ENCODE data around the gene CARD18.

Gene CARD18, protein sequence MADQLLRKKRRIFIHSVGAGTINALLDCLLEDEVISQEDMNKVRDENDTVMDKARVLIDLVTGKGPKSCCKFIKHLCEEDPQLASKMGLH

DNA sequence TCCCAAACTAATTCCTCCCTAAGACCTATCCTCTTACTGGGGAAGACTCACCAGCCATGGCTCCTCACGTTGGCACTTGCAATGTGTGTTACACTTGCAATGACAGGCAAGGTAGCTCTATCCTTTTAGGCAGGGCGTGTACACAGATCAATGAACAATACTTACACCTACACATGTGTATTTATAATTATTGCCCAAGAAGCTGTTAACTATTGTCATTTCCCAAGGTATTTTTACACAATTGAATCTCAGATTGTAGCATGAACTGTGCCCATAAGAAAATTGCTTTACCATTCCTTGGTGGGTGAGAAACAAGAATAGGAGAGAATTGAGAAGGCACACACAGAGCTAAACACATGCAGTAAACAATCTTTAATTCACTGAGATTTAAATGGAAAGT lies at the start of gene CARD18:
Gene CARD18, minus strand, starts transcription at position 101 of the 400 bp plus-strand sequence. Its CDS starts 43 bp downstream, at position 58.
- no peak for DNase-seq (ENCODE audit: low spot score)

DNA sequence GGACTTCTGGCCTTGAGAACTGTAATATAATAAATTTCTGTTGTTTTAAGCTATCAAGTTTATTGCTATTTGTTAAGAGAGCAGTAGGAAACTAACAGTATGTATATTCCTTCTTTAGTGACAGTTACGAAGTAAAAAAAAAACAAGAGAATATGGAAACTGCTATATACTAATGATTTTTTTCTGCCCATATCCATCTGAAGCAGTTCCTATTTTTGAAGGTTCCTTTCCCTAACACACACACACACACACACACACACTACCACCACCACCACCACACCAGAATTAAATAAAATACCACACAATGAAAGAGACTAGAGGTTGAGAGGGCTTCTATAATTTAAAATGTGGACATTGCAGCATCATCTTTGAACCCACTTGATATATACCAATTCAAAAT lies 44.4 kb upstream of the CARD18 start:
- DNase-seq (ENCODE audit: low spot score): no peak

DNA sequence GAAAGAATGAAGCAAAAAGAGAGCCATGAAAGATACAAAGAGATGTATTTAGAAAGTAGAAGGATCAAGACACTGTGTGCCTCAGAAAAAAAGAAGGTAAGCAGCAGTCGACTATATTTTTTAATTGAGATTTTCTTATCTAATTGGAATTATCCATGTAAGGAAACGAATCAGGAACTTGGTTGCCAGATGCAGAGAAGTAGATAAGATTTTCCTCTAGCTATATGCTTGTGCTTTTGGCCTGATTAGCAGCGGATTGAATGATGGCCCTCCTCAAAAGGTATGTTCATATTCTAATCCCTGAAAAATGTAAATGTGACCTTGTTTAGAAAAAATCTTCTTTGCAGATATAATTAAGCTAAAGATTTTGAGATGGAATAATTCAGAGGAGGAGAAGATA lies 43.9 kb upstream of the CARD18 start:
- DNase-seq (ENCODE audit: low spot score): no peak

DNA sequence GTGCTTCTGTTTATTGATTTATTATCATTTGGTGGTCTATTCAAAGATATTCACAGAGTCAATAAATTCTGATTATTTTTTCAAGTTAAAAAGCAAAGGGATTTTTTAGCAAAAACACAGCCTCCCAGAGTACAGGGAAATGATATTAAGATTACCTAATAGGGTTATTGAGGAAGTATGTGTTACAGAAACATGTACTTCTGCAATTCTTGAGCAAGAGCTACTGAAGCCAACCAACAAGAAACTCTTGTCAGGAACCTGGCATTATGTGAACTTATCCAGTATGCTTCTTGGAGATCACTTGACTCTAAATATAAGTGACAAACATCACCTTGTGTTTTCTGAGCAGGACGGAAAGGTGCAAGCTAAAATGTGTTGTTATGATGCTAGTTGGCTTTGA lies 42.0 kb upstream of the CARD18 start:
- no peak for DNase-seq (ENCODE audit: low spot score)

DNA sequence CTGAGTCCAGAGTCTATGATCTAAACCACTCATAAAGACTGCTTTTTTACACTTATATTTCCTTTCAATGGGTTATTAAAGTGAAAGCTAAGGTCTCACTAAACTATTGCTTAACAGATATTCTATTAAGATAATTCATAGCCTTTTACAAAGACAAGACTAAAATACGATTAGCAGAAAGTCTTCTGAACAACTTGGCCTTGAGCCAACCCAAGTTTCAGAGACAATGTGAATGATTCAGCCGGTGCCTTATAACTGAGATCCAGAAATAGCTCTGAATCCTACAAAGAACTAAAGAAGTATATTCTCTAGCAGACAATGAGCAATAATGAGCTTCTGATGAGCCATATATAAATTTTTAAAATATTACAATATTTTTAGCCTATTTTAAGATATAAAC lies 41.5 kb upstream of the CARD18 start:
- peak; percentile 2 for DNase-seq (ENCODE audit: low spot score)

DNA sequence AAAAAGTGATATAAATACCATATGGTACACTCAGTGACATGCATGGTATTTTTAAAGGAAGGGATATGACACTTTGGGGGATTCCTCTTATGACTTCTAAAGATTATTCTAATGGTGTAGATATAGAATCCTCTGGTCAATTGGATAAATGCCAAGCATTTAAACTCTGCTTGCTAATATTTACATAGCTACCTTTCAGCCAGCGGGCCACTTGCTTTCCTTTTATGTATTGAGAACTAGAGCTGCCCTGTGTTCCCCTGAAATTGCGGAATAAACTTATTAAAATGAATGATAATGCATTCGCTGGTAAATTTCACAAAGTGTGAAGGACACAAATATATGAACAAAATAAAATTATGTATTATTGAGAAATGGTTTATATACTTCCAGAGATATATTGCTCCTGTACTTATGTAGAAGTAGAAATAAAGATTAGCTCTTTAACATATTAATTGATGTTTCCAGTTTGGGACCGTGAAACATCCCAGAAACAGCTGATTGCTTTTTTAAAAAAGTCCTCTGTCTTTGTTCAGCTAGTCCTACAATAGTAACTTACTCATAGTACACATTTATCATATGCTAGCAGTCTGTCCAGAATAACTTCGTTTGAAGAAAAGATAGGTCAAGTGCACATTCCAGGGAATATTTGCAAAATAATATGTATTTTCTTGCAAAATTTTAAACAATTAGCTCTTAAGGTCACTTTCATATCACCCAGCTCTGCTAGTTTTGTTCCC lies 40.1 kb upstream of the CARD18 start:
- no peak for DNase-seq (ENCODE audit: low spot score)

DNA sequence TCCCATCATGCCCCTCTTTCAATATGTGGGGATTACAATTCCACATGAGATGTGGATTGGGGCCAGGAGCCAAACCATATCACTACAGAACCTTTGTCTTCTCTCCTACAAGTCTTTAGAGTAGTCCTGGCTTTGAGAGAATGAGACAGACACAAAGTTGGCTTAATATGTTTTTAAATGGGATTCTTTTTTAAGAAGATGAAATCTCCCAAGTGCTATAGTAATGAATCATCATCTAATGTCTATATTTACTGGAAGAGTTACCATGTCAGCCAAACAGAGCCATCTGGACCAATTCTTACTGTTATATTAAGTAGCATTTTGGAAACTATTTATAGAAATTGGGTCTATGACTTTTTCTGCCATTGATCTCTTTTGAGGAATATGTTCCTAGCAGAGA lies 38.1 kb upstream of the CARD18 start:
- no peak for DNase-seq (ENCODE audit: low spot score)

DNA sequence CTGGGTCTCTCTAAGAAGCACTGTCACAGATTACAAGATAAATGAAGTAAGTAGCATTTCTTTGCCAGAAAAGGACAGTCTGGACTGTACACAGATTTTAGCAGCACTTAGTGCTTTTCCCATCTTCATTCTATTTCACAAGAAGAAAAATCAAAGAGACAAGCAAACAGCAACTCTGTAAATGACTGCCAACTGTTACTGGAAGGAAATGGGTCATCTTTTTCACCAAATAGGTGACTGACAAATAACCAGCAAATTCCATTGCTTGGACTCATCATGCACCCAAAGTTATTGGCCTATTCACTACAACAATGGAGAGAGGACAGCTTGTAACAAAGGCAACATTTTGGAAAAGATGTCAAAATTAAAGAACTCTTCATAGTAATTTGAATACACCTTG lies 28.9 kb upstream of the CARD18 start:
- peak; percentile 7 for DNase-seq (ENCODE audit: low spot score)

DNA sequence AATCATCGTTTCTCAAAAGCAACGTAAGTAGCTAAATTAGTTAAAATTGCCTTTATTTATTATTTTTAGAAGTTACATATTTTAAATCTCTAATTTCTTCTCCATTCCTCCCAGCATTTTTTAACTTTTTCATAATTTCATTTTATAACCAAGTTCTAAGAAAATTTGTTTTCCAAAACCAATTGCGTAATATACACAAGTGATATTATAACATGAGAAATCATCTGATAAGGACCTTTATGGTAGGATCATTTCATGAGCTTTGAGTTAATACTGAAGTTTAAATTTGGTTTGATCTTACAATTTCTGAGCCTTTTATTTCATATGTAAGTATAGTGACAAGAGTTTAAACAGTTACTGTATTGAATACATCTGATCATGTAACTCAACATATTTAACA lies 27.7 kb upstream of the CARD18 start:
- no peak for DNase-seq (ENCODE audit: low spot score)

DNA sequence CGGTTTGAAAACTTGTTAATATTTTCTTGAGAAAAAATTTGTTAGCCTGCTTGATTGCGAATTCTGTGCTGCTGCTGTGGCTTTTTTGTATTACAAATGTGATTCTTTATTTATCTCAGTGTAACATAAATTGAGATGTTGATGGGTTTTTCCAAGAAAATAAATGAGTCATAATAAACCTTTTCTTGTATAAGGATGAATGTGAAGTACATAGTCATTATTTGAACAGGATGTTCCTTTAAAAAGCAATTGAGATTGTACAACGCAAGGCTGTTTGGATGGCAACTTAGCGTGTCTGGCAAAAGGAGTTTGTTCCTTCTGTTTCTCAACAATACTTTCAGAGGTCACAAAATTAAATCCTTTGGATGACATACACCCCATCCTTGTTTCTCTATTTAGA lies 24.6 kb upstream of the CARD18 start:
- no peak for DNase-seq (ENCODE audit: low spot score)

DNA sequence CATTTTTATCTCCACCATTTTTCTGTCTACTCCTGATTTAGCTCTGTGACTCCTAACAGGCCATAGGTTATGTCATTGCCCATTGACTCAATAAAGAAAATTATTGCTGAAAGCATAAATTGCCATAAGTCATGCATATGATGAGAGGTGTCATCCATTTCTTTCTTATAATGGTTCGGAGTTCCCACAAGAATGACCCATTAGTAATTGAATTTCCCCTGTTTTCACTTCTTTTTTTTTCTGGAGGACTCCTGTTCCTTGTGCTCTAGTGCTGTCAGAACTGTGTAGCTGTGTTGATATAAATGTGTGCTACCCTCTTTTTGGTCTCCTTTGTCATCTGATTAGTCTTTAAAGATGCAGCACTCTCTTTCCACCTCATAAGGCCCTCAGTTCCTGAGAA lies 22.9 kb upstream of the CARD18 start:
- no peak for DNase-seq (ENCODE audit: low spot score)

DNA sequence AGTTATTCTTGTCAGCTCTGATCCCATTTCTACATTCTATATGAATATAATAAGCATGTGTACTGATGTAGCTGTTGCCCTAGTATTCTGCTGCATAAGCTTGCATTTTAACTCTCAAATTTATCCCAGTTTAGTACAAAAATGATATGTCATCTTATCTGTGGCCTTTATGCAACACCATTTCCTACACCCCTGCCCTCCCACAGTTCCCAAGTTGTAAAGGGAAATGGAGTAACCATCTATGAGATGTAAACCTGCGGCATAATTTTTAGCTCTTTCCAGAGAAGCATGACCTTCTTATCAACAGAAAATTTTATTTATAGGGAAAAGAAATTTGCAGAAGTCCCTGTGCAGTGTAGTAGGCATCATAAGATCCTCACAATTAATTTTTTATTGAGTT lies 18.9 kb upstream of the CARD18 start:
- DNase-seq (ENCODE audit: low spot score): no peak

DNA sequence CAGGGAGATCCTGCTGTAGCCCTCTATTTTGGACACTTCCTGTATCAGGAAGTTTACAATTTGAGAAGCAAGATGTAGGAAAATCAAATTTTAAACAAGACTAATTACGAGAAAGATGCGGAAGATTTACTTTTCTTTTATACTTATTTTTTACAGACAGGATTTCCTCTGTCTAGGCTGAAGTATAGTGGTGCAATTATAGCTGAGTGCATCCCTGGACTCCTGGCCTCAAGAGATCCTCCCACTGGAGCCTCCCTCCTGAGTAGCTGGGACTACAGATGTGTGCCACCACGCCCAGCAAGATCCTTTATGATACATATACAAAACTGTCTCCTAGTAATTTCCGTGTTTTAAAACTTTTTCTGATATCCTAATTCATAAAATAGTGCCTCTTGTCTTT lies 17.2 kb upstream of the CARD18 start:
- no peak for DNase-seq (ENCODE audit: low spot score)

DNA sequence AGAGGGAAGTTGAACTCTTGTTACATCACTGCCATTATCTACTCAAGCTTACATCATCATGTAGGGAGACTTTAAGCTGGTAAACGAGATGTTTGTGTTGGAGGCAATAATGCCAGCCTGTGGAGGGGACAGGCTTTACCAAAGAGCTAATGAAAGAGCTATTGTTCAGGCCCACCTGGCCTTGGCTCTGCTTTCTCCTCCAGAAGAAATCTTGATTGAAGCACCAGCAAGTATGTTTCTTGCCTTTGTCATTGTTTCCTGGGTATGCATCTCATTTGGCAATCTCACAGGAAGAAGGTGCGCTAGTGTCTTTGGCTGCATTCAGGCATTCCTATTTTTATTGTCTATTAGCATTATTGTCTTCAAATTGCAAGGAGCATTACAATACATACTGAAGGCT lies 16.7 kb upstream of the CARD18 start:
- no peak for DNase-seq (ENCODE audit: low spot score)

DNA sequence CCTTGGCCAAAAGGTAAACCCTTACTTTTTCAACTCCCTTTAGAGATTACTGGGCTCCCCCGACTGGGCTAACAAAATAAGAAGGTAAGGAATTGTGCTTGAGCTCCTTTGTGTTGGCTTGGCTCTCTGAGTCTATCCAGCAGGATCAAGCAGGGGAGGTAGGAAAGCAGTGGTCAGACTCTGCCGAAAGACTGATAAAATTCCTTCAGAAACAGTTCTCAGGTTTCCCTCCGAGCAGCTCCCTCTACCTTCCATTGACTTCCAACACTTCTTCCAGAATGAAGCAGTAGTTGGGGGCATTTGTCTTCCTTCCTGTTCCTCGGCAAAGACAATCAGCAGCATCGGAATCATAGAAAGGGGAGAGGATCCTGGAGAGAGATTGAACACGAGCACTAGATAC lies 16.1 kb upstream of the CARD18 start:
- DNase-seq (ENCODE audit: low spot score): no peak

DNA sequence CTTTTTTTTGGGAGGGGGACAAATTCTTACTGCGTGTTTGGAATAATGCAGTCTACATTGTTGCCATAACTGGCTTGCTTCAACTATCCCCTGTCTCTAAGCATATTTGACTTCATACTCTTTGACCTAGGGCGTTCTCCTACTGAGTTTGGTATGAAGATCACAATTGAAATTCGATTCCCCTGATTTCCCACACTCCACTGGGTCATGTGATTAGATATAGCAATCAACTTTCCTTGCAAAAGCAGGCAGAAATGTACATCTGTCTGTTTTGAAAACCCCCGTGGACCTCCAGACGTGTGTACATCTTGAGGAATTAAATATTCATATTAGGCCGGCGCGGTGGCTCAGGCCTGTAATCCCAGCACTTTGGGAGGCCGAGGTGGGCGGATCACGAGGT lies 13.8 kb upstream of the CARD18 start:
- no peak for DNase-seq (ENCODE audit: low spot score)

DNA sequence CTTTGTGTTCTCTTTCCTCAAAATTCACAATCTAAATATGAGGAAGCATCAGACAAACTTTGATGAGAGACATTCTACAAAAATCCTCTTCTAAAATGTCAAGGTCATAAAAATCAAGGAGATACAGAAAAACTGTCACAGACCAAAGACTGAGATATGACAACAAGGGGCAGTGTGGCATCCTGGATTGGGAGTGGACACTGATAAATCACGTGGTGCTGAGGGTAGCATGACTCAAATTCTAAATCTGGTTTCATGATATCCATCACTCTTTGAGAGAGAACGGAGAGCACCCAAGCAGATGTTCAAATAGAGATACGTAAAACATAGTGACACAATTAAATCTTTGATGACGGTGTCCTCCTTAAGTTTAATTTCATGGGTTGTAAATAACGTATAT lies 13.0 kb upstream of the CARD18 start:
- no peak for DNase-seq (ENCODE audit: low spot score)

DNA sequence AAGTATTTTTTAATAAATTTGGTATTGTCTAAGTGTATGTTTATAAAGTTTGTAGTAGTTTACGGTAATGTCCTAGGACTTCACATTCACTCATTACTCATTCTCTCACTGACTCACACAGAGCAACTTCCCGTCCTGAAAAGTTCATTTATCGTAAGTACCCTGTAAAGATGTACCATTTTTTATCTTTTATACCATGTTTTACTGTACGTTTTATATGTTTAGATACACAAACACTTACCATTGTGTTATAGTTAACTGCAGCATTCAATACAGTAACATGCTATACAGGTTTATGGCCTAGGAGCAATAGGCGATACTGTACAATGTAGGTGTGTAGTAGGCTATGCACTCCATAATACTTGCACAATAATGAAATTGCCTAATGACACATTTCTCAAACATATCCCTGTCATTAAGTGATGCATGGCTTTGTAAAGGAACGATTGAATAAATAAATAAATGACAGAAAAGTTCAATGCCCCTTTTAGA lies 12.5 kb upstream of the CARD18 start:
- DNase-seq (ENCODE audit: low spot score): peak; percentile 43

DNA sequence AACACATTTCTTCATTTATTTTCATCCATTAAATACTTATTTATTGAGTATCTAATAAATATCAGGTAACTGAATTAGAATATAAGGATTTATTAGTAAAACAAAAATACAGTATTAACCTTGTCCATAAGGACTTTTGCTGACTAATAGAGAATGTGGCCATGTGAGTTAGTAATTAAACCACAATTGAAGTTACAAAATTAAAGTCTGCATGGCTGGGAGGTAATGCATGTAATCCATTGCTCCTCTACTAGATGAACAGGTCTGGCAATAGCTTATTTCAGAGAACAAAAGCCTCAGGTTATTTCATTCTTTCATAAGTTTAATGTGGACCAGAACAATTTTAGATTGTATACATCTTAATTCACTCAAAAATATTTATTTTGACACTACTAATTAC lies 9.9 kb upstream of the CARD18 start:
- no peak for DNase-seq (ENCODE audit: low spot score)

DNA sequence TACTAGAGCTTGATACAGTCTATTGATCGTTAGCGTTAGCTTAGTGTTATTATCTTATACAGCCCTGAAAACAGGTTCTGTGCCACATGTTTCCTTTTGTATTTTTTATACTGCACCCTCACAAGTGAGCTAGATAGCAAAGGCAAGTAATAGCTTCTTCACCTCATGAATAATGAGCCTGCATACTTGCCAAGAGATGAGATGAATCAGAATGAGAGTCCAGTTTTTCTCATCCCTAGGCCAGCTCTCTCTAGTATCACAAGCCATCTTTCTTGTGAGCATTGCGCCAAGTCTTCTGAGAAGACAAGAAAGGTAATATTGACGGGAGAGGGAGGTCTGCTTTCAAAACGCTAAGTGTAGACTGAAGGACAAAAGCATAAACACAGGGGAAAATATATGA lies 8.7 kb upstream of the CARD18 start:
- no peak for DNase-seq (ENCODE audit: low spot score)

DNA sequence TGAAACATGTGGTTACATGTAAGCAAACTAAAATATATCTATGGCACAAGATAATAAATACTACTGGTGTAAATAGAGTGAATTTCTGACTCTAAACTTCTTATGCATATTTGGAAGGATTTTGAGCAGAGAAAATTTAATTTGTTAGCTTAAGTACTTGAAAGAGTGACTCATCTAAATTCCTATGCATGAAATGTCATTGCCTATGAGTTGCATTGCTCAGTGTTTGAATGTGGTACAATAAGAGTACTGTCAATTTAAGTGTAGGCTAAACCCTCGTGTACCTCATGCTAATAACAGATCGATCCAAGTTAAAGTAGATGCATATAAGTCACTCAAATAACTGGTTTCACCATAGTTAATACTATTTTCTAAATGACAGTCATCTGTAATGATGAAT lies 5.3 kb upstream of the CARD18 start:
- peak; percentile 59 for DNase-seq (ENCODE audit: low spot score)

DNA sequence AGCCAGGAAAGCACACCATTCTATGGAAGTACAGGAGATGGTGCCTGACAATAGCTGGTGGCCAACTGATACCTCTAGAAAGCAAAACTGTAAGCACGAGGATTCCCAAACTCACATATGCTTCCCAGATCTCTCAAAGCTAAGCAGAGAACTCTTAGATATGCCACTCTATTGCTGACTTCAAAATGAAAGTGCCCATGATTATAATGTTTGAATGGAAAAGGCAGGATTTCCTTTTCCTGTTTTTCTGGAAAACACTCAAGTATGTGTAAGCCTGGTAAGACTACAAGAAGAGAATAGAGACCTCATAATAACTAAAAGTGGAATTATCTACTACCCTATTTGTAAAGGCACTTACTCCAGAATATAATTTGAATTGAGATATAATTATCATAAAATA lies 2.6 kb upstream of the CARD18 start:
- no peak for DNase-seq (ENCODE audit: low spot score)

DNA sequence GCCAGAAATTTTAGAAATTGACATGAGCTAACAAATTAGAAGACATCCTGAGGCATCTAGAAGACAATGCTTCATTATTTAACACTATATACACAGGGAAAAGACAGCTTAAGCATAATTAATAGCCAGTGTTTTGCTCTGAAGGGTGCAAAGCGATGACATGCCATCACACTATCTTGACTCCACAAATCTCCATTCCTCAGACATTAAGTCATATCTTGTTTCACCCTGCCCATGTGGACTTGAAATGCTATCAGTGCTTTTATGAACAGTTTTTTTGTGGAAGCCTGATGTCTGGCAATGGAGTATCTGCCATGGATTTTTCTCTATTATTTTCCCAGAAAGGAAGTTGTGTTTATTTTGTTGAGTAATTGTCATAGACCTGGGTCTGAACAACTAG lies 2.3 kb downstream of the CARD18 start:
- no peak for DNase-seq (ENCODE audit: low spot score)

DNA sequence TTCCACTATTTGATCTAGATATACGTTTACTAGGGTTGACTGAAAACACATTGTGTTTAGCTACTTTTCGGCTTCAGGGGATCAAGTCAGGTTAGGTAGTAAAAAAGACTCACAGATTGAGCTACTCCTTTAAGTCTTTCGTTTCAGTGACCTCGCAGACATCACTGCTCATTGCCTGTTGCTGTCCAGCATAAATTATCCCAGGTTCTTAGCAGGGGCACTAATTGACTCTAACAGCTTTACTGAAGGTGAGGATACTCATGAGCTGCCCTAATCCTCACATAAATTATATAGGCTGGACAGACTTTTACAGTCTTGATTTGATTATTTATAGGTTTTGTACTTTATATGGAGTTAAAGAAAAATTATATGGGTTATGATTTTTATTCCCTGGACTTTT lies 3.7 kb downstream of the CARD18 start:
- DNase-seq (ENCODE audit: low spot score): no peak
